Measurements from ENCODE around the gene BCAN.

BCAN gene

GRCh38 chr1:156644640-156645039 lies 2.7 kb downstream of the BCAN start:
- no peak overlapping the region for H3K4me3 ChIP-seq (ENCODE audit: control insufficient read depth, low read depth, low read length)
- no peak for DNase-seq (ENCODE audit: low read depth)
- no peak for TF ChIP-seq CTCF (IDR thresholded peaks at IDR 0.05; ENCODE audit: control insufficient read depth, insufficient read depth, low read depth, low read length, missing control alignments)

GRCh38 chr1:156645056-156645455 lies 3.1 kb downstream of the BCAN start:
- no peak for DNase-seq (ENCODE audit: low read depth)
- no peak for TF ChIP-seq CTCF (IDR thresholded peaks at IDR 0.05; ENCODE audit: control insufficient read depth, insufficient read depth, low read depth, low read length, missing control alignments)
- H3K4me3 ChIP-seq (ENCODE audit: control insufficient read depth, low read depth, low read length): no peak overlapping the region

GRCh38 chr1:156645666-156646065 lies 3.7 kb downstream of the BCAN start:
- no peak for TF ChIP-seq CTCF (IDR thresholded peaks at IDR 0.05; ENCODE audit: control insufficient read depth, insufficient read depth, low read depth, low read length, missing control alignments)
- H3K4me3 ChIP-seq (ENCODE audit: control insufficient read depth, low read depth, low read length): no peak overlapping the region
- no peak for DNase-seq (ENCODE audit: low read depth)

- no peak for DNase-seq (ENCODE audit: low read depth)
- H3K4me3 ChIP-seq (ENCODE audit: control insufficient read depth, low read depth, low read length): no peak overlapping the region
- TF ChIP-seq CTCF (IDR thresholded peaks at IDR 0.05; ENCODE audit: control insufficient read depth, insufficient read depth, low read depth, low read length, missing control alignments): no peak
Measured at GRCh38 chr1:156646738-156647211, 4.9 kb downstream of the BCAN start.

- no peak for DNase-seq (ENCODE audit: low read depth)
- TF ChIP-seq CTCF (IDR thresholded peaks at IDR 0.05; ENCODE audit: control insufficient read depth, insufficient read depth, low read depth, low read length, missing control alignments): no peak
- H3K4me3 ChIP-seq (ENCODE audit: control insufficient read depth, low read depth, low read length): no peak overlapping the region
Measured at GRCh38 chr1:156647351-156647750, 5.4 kb downstream of the BCAN start.

GRCh38 chr1:156648496-156648895 lies 6.6 kb downstream of the BCAN start:
- TF ChIP-seq CTCF (IDR thresholded peaks at IDR 0.05; ENCODE audit: control insufficient read depth, insufficient read depth, low read depth, low read length, missing control alignments): no peak
- no peak overlapping the region for H3K4me3 ChIP-seq (ENCODE audit: control insufficient read depth, low read depth, low read length)
- no peak for DNase-seq (ENCODE audit: low read depth)

- DNase-seq (ENCODE audit: low read depth): no peak
- no peak for TF ChIP-seq CTCF (IDR thresholded peaks at IDR 0.05; ENCODE audit: control insufficient read depth, insufficient read depth, low read depth, low read length, missing control alignments)
- H3K4me3 ChIP-seq (ENCODE audit: control insufficient read depth, low read depth, low read length): no peak overlapping the region
Measured at GRCh38 chr1:156648951-156649350, 7.0 kb downstream of the BCAN start.

Data from AG09309 (cell line).